CD4-positive, alpha-beta T cell treated with Interferon alpha-2 for 1 hour (primary cell): ENCODE data around the gene FAAP100.

ENCODE experiments used
- DNase-seq, 2 donors: peaks; one replicate each; pipeline ENCODE4 v3.0.0-alpha.2; 2020 to 2022

The FAAP100 gene

DNA sequence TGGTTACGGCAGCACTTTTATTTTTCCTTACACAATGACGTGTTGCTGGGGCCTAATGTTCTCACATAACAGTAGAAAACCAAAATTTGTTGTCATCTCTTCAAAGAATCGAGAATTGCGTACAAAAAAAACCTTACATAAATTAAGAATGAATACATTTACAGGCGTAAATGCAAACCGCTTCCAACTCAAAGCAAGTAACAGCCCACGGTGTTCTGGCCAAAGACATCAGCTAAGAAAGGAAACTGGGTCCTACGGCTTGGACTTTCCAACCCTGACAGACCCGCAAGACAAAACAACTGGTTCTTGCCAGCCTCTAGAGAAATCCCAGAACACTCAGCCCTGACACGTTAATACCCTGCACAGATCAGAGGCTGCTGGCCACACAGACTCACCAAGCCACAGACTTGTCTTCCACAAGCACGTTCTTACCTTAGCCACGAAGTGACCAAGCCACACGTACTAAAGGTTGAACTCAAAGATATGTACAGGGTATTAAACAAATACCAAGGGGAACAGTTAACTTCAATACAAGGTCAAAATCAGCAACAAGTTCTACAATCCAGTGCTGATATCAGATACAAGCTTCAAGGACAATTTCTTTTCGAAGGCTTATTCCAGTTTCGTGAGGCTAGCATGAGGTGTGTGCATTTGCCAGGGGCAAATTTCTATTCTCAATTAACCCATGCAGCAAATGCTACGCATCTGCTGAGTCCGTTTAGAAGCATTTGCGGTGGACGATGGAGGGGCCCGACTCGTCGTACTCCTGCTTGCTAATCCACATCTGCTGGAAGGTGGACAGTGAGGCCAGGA is 42.0 kb downstream of the FAAP100 start:
- no peak for DNase-seq

GRCh38 chr17:81509207-81509971 is 42.8 kb downstream of the FAAP100 start:
- peak in 1 of 2 donors; percentile 59 for DNase-seq

- no peak for DNase-seq
These were observed 43.4 kb downstream of the FAAP100 start for GRCh38 chr17:81508639-81509206.

DNA sequence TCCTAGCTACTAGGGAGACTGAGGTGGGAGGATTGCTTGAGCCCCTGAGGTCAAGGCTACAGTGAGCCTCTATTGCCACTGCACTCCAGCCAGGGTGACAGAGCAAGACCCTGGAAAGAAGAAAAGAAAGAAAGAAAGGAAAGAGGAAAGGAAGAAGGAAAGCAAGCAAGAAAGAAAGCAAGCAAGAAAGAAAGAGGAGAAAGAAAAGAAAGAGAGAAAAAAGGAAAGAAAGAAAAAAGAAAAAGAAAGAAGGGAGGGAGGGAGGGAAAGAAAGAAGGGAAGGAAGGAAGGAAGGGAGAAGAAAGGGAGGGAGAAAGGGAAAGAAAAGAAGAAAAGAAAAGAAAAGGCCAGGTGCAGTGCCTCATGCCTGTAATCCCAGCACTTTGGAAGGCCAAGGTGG is 48.5 kb downstream of the FAAP100 start:
- no peak for DNase-seq

DNA sequence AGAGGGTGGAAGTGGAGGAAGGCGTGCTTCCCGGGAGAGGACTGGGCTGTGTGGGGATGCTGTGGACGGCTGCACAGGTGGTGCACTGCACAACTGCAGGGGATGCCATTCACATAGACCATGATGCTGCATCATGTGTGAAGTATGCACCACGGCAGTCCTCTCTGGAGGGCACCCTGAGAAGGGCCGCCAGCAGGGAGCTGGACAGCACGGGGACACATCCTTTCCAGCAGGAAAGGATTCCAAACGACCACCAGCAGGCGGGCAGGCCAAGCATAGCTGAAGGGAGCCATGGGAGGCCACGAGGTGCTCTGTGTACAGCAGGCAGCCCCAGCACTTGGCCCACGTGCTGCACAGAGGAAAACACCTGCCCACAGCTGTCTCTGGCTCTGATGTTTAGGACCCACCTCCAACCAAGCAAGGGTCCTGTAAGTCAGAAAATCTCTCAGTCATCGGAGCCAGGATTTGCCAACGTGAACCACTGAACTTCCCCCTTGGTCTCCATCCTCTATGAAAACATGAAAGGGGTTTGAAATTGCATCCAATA is 49.6 kb downstream of the FAAP100 start:
- no peak for DNase-seq

DNA sequence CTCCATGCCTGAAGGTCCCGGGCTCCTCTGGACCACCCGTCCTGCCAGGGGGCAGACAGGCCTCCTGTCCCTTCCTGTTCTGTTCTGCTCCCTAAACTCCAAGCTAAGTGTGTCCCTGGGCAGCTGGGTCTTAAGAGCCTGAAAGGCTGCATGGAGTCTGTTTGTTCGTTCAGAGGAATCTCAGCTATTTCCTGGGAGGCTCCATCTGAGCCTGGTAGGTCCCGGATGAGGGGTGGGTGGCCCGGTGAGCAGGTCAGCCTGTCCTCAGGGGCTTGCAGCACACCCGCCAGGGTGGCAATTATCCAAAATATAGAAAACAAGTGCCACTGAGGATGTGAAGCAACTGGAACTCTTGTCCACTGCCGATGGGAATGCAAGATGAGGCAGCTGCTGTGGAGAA is 52.1 kb downstream of the FAAP100 start:
- no peak for DNase-seq

DNA sequence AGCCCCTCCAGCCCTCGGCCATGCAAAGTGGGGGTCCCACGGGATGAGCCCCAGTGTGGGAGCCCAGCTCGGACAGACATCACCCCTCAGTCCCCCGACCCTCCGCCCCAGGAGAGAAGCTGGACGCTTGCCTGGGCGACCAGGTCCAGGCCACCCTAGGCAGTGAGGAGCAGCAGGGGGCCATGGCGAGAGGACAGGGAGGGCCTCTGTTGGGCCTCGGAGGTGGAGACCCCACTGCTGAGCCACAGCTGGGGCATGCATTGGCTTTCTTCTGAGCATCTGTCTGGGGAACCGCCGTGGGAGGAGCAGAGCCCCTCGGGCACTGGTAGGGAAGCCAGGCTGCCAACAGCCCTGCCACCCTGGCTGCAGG is 52.6 kb downstream of the FAAP100 start:
- no peak for DNase-seq

GRCh38 chr17:81498953-81499600 is 53.1 kb downstream of the FAAP100 start:
- DNase-seq: no peak

GRCh38 chr17:81494626-81495377 is 57.4 kb downstream of the FAAP100 start:
- no peak for DNase-seq

DNA sequence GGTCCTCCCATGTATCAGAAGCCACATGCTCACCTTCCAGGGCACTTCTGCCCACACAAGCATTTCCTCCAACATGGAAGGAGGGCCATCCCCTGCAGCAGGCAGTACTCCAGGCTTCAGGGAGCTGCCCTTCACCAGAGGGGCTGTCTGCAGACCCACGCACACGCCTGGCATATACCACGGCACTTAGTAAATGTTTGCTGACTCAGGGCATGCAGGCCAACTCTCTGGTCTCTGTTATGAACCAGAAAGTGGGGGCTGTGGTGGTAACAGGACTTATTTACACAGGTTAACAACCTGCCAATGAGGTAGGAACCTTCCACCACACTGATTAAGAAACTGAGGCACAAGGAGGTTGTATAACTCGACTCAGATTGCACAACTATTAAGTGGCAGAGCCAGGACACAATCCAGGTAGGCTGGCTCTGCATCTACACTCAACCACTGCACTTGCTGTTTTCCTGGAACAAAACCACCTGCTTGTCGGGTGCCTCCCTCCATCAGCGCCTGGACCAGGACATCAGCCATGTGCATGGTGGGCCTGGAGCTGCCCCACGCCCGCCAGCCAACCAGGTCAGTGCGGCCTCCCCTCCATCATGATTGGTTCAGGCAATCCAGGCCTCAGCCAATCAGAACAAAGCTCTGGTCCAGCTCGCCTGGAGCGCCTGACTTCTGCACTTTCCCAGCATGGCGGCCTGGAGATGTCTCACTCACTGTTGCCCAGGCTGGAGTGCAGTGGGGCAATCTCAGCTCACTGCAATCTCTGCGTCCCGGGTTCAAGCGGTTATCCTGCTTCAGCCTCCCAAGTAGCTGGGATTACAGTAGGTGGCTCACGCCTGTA is 58.7 kb downstream of the FAAP100 start:
- DNase-seq: no peak

DNA sequence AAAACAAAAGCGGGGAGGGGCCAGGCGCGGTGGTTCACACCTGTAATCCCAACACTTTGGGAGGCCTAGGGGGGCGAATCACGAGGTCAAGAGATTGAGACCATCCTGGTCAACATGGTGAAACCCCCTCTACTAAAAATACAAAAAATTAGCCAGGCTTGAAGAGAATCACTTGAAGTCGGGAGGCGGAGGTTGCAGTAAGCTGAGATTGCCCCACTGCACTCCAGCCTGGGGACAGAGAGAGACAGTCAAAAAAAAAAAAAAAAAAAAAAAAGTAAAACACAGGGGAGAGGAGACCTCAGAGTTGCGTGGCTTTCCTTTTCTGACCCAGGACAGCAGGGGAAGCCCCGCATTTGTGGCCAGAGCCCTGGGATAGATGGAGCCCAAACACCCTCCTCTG is 59.4 kb downstream of the FAAP100 start:
- no peak for DNase-seq

- no peak for DNase-seq
These were observed 60.0 kb downstream of the FAAP100 start for GRCh38 chr17:81492202-81492601.

- no peak for DNase-seq
These were observed 60.4 kb downstream of the FAAP100 start for GRCh38 chr17:81491761-81492160.

DNA sequence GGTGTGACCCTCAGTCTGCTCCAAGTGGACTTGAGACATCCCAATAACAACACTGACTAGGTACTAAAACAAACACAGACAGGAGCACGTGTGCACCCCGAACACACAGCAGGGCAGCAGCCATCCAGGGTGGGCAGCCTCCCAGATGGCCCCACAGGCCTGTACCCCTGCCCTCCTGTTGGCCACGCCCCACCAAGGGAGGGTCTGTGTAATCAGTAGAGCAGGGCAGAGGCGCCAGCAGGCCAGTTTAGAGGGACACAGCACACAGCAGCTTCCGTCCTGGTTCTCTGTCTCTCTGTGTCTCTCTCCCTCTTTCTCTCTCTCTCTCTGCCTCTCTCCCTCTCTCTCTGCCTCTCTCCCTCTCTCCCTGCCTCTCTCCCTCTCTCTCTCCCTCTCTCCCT is 61.0 kb downstream of the FAAP100 start:
- no peak for DNase-seq

GRCh38 chr17:81489998-81490992 is 61.9 kb downstream of the FAAP100 start:
- DNase-seq: no peak
